Activated naive CD4-positive, alpha-beta T cell treated with anti-CD3 and anti-CD28 coated beads for 36 hours (primary cell): ENCODE data around the gene FFAR2. TPM values are rescaled to one million over a fixed set of nuclear protein-coding genes. Genes with fewer than 3 reads are reported as not detected.

ENCODE experiments used
- CTCF ChIA-PET: fragments of 350-600 bp; sonication (Branson Sonifier 250); formaldehyde crosslinking; loops from one replicate; lab custom pipeline; 2021; ENCODE audit warnings: antibody characterized with exemption; lab: Charles Lee
- DNase-seq: peaks from one replicate; pipeline ENCODE4 v3.0.0-alpha.2; 2020
- H3K27ac Mint-ChIP-seq: one replicate; pipeline ENCODE4 v1.8.0; 2021; ENCODE audit warnings: mild to moderate bottlenecking, mixed read lengths
- H3K27me3 Mint-ChIP-seq: one replicate; pipeline ENCODE4 v1.8.0; 2021; ENCODE audit warnings: low read depth, mixed read lengths
- H3K36me3 Mint-ChIP-seq: one replicate; pipeline ENCODE4 v1.8.0; 2021; ENCODE audit warnings: low read depth, mixed read lengths
- H3K4me1 Mint-ChIP-seq: one replicate; pipeline ENCODE4 v1.8.0; 2021; ENCODE audit warnings: low read depth, mixed read lengths
- H3K4me3 Mint-ChIP-seq: one replicate; pipeline ENCODE4 v1.8.0; 2021; ENCODE audit warnings: mild to moderate bottlenecking, moderate library complexity, mixed read lengths
- H3K9me3 Mint-ChIP-seq: one replicate; pipeline ENCODE4 v1.8.0; 2021; ENCODE audit warnings: mixed read lengths
- intact Hi-C: fragments of 100-400 bp; cut with micrococcal nuclease; formaldehyde crosslinking; loops from one replicate; pipeline ENCODE4 v1.15.1; 2023
- total RNA-seq, 2 experiments: library from RNA; stranded (reverse); gene quantifications; one replicate each; pipeline ENCODE4 v1.2.3, GENCODE V29; 2021

Gene FFAR2
- total RNA-seq, 2 experiments from 2014 or later, result not detected

DNA sequence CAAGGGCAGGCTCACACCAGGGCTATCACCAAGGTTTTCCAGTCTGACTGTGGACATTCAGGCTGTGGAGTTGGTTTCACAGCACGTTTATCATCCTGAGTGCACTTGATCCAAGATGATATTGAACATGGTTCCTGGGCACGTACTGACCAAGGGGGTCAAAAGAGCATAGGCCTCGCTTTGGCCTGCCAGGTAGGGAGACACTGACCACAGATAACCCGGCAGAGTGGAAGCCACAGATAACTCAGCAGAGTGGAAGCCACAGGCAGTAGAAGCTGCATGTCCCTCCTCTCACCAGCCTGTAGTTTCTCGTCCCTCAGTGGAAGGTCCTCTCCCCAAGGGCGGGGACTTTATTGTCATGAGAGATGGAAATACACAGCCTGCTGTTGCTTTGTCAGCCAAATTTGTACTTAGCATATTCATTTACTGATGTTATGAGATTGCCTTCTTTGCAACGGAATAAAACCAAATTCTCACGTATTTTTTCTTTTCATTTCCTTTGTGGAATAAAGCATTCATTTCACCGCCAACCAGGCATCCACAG lies 51.0 kb downstream of the FFAR2 start:
- Mint-ChIP-seq H3K4me3 (no peak overlapping the region), H3K4me1 (peaks cover 4% of the 10 kb centered on the region), H3K27ac (no peak overlapping the region), H3K27me3 (no peaks in the 10 kb centered on the region), H3K9me3 (no peaks in the 10 kb centered on the region), H3K36me3 (no peaks in the 10 kb centered on the region)
- intact Hi-C loops, result no loop called here
- DNase-seq, result no peak
- CTCF ChIA-PET, result no interaction called here

DNA sequence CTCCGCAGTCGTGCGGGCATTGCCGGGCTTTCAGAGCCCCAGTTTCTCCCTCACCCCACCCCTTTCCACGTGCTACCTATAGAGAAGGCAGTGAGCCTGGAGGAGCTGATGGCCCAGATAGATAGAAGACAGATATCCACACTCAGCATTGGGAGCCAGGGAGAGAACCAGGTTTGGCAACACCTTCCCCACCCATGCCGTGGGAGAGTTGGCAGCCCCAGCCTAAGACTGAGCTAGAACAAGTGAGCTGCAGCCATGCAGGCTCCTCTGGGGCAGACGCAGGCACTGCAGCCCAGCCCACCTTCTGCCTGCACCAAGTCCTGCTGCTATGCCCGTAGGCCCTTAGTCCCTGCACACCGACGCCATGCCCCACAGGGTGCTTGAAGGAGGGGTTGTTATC lies 52.6 kb downstream of the FFAR2 start:
- Mint-ChIP-seq H3K27me3 (peaks cover 5% of the 10 kb centered on the region), H3K27ac (no peak overlapping the region), H3K9me3 (no peaks in the 10 kb centered on the region), H3K4me1 (no peaks in the 10 kb centered on the region), H3K4me3 (no peak overlapping the region), H3K36me3 (no peaks in the 10 kb centered on the region)
- no peak for DNase-seq
- CTCF ChIA-PET, result interaction anchor here (0.8 to 1.0 kb wide), 2 partner anchors 9 to 12 kb away, joined by 3 to 4 read pairs; no protein-coding TSS in a partner anchor
- intact Hi-C loops, result no loop called here

Other genes starting within 250 kb of the FFAR2 start
- not detected for gene FAM187B, start 219.5 kb upstream of the FFAR2 start, total RNA-seq
- 10 to 100 TPM in 1 of 2 experiments, 1 to 10 TPM in 1; 8.2 to 11.2 TPM for gene LSR, start 199.3 kb upstream of the FFAR2 start, total RNA-seq
- gene USF2, start 179.3 kb upstream of the FFAR2 start, total RNA-seq, result 100 to 1,000 TPM; 136 to 144 TPM
- under 1 TPM; 0.19 to 0.86 TPM for gene HAMP, start 165.7 kb upstream of the FFAR2 start, total RNA-seq
- gene MAG, start 156.1 kb upstream of the FFAR2 start, total RNA-seq, result under 1 TPM; 0.19 to 0.77 TPM
- gene CD22, start 119.1 kb upstream of the FFAR2 start, total RNA-seq, result 1 to 10 TPM; 2.0 to 2.6 TPM
- gene FFAR1, start 100.4 kb upstream of the FFAR2 start, total RNA-seq, result under 1 TPM in 1 of 2 experiments, not detected in 1; 0.10 TPM
- 1 to 10 TPM; 4.9 to 5.3 TPM for gene FFAR3, start 89.8 kb upstream of the FFAR2 start, total RNA-seq
- gene GPR42, start 77.2 kb upstream of the FFAR2 start, total RNA-seq, result under 1 TPM; 0.17 to 0.30 TPM
- not detected for gene KRTDAP, start 42.2 kb downstream of the FFAR2 start, total RNA-seq
- gene DMKN, start 65.4 kb downstream of the FFAR2 start, total RNA-seq, result 1 to 10 TPM in 1 of 2 experiments, under 1 TPM in 1; 0.86 to 1.7 TPM
- gene SBSN, start 80.1 kb downstream of the FFAR2 start, total RNA-seq, result not detected
- not detected for gene GAPDHS, start 85.2 kb downstream of the FFAR2 start, total RNA-seq
- 10 to 100 TPM; 63.1 to 63.4 TPM for gene TMEM147, start 97.4 kb downstream of the FFAR2 start, total RNA-seq
- not detected for gene ATP4A, start 115.4 kb downstream of the FFAR2 start, total RNA-seq
- gene PMIS2, start 137.9 kb downstream of the FFAR2 start, total RNA-seq, result not detected
- 10 to 100 TPM; 40.4 to 42.5 TPM for gene HAUS5, start 164.5 kb downstream of the FFAR2 start, total RNA-seq
- 10 to 100 TPM; 64.2 to 66.2 TPM for gene RBM42, start 180.8 kb downstream of the FFAR2 start, total RNA-seq
- gene ETV2, start 193.5 kb downstream of the FFAR2 start, total RNA-seq, result under 1 TPM; 0.52 to 0.84 TPM
- gene COX6B1, start 200.1 kb downstream of the FFAR2 start, total RNA-seq, result 100 to 1,000 TPM; 499 to 512 TPM
- under 1 TPM in 1 of 2 experiments, not detected in 1; 0.21 TPM for gene UPK1A, start 218.3 kb downstream of the FFAR2 start, total RNA-seq